SK-N-SH treated with all-trans-retinoic acid at 6 μM for 48 hours (cell line): ENCODE data around the gene AKT2.

Experiments
- CREB5 ChIP-seq: fragments of 250-450 bp; sonication (Bioruptor Pico); IDR thresholded peaks from 2 replicates; pipeline ENCODE4 v1.5.1; 2020; ENCODE audit warnings: low read depth, mild to moderate bottlenecking, moderate library complexity
- ISL1 ChIP-seq: fragments of 250-450 bp; sonication (Bioruptor Pico); IDR thresholded peaks from 2 replicates; pipeline ENCODE4 v2.1.2; 2022; ENCODE audit warnings: mild to moderate bottlenecking, moderate library complexity
- RARB ChIP-seq: fragments of 250-450 bp; sonication (Bioruptor Pico); IDR thresholded peaks from 2 replicates; pipeline ENCODE4 v1.8.0; 2021; ENCODE audit warnings: mild to moderate bottlenecking, moderate library complexity
- SNAI2 ChIP-seq: fragments of 250-450 bp; sonication (Bioruptor Pico); IDR thresholded peaks from 2 replicates; pipeline ENCODE4 v1.5.0; 2020; ENCODE audit warnings: mild to moderate bottlenecking, moderate library complexity
- ZFP3 ChIP-seq: fragments of 250-450 bp; sonication (Bioruptor Pico); IDR thresholded peaks from 2 replicates; pipeline ENCODE4 v1.5.0; 2020; ENCODE audit warnings: mild to moderate bottlenecking, moderate library complexity
- ZNF70 ChIP-seq: fragments of 450-650 bp; formaldehyde crosslinking; IDR thresholded peaks from 2 replicates; pipeline ENCODE4 v1.5.0; 2020; ENCODE audit warnings: mild to moderate bottlenecking, moderate library complexity
- ZNF8 ChIP-seq: fragments of 450-650 bp; formaldehyde crosslinking; IDR thresholded peaks from 2 replicates; pipeline ENCODE4 v1.5.0; 2020; ENCODE audit warnings: mild to moderate bottlenecking, moderate library complexity
- TF ChIP-seq, protein P1 (sequence below): fragments of 250-450 bp; sonication (Bioruptor Pico); IDR thresholded peaks from 2 replicates; pipeline ENCODE4 v1.8.0; 2020; ENCODE audit warnings: mild to moderate bottlenecking, moderate library complexity, borderline replicate concordance

DNA sequence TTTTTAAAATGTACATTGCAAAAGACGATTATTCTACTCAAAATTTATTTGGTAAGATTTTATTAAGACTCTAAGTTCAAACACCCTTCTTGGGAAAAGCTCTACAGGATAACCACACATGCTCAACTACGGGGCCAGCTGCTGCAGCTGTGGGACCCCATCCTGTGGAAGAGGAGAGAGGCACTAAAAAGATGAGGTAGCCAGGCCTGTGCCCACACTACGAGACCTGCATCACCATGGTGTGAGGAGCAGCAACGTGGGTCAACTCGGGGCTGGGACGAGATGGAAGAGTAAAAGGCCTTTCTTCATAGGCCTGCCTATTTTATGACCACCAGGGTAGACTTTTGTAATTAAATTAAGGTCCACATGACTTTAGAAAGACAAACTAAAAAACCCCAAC lies 54.1 kb downstream of the AKT2 start:
- TF ChIP-seq CREB5 (CRISPR knock-in tag) (no peak), ZNF70 (CRISPR knock-in tag) (no peak), RARB (CRISPR knock-in tag) (no peak), ISL1 (CRISPR knock-in tag) (no peak), ZNF8 (CRISPR knock-in tag) (no peak), ZFP3 (CRISPR knock-in tag) (no peak), SNAI2 (CRISPR knock-in tag) (no peak)
- TF ChIP-seq, protein P1, sequence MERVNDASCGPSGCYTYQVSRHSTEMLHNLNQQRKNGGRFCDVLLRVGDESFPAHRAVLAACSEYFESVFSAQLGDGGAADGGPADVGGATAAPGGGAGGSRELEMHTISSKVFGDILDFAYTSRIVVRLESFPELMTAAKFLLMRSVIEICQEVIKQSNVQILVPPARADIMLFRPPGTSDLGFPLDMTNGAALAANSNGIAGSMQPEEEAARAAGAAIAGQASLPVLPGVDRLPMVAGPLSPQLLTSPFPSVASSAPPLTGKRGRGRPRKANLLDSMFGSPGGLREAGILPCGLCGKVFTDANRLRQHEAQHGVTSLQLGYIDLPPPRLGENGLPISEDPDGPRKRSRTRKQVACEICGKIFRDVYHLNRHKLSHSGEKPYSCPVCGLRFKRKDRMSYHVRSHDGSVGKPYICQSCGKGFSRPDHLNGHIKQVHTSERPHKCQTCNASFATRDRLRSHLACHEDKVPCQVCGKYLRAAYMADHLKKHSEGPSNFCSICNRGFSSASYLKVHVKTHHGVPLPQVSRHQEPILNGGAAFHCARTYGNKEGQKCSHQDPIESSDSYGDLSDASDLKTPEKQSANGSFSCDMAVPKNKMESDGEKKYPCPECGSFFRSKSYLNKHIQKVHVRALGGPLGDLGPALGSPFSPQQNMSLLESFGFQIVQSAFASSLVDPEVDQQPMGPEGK (CRISPR knock-in tag) = no peak
